ENCODE results near the gene FAM216B. TPM values are rescaled to one million over a fixed set of nuclear protein-coding genes. Genes with fewer than 3 reads are reported as not detected.

Gene FAM216B
- polyA plus RNA-seq, 1 donor (not counting 4 experiments of a cell fraction or from before 2014, with no cell fraction given) = not detected

DNA sequence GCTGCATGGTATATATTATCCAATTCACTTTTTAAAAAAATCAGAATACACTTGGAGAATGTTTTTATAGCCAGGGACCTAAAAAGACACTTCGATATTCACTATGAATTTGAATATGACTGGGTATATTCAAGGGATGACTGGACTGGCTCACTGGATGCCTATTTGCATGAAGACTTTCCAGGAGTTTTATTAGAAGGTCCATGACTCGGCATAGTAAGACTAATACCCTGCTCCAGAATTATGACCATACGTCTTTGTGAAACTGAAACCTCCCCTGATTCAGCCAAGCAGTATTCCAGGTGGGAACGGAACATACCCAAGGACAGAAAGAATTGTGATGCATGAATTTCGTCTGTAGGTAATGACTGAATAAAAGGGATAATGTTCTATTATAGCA is 3.9 kb upstream of the FAM216B start:
- dilution Hi-C loops (cut with MboI; ENCODE audit: extremely low pct_ligation_motif_present, low sequenced_read_pairs) = no loop called here
- no peaks in the 10 kb centered on the region for H3K9me1 ChIP-seq (ENCODE audit: control insufficient read depth, extremely low read depth, insufficient read depth, low read length)
- no peak overlapping the region for H2AFZ ChIP-seq (ENCODE audit: control insufficient read depth, low read length)
- FAIRE-seq (no peak), DNase-seq (ENCODE audit: low read depth, low spot score) (no peak)
- H3K27me3 ChIP-seq (ENCODE audit: control insufficient read depth, extremely low read depth, insufficient read depth, low read length) = peaks cover 5% of the 10 kb centered on the region
- no peak overlapping the region for H3K27ac ChIP-seq (ENCODE audit: control insufficient read depth, insufficient read depth, low read length)
- H4K20me1 ChIP-seq (ENCODE audit: control insufficient read depth, extremely low read depth, insufficient read depth, low read length) = no peaks in the 10 kb centered on the region
- TF ChIP-seq EZH2 (IDR thresholded peaks at IDR 0.05; ENCODE audit: low read length) (no peak), CTCF (optimal IDR thresholded peaks at IDR 0.05 in 1 of 3, IDR thresholded peaks at IDR 0.05 in 1 of 3, conservative IDR thresholded peaks at IDR 0.05 in 1 of 3; ENCODE audit: extremely low read depth in 1 of 3, insufficient read depth in 2 of 3, low read length in 3 of 3) (no peak)
- no peak overlapping the region for H3K4me3 ChIP-seq (ENCODE audit: control insufficient read depth in 2 of 3, extremely low read depth in 1 of 3, insufficient read depth in 2 of 3, low read depth in 1 of 3, low read length in 3 of 3)
- H3K79me2 ChIP-seq (ENCODE audit: control insufficient read depth, insufficient read depth, low read length) = no peaks in the 10 kb centered on the region
- H3K4me1 ChIP-seq (ENCODE audit: control insufficient read depth, extremely low read depth, insufficient read depth, low read length) = no peaks in the 10 kb centered on the region
- no peaks in the 10 kb centered on the region for H3K9me3 ChIP-seq (ENCODE audit: control insufficient read depth, low read depth, low read length)
- H3K4me2 ChIP-seq (ENCODE audit: control insufficient read depth, extremely low read depth, insufficient read depth, low read depth, low read length) = no peak overlapping the region
- H3K9ac ChIP-seq (ENCODE audit: control insufficient read depth, extremely low read depth, insufficient read depth, low read length) = no peak overlapping the region
- H3K36me3 ChIP-seq (ENCODE audit: control insufficient read depth in 2 of 2, extremely low read depth in 1 of 2, insufficient read depth in 2 of 2, low read length in 2 of 2) = no peaks in the 10 kb centered on the region

GRCh38 chr13:42780044-42780443 is 1.3 kb upstream of the FAM216B start:
- TF ChIP-seq EZH2 (IDR thresholded peaks at IDR 0.05; ENCODE audit: low read length) (no peak), CTCF (optimal IDR thresholded peaks at IDR 0.05 in 1 of 3, IDR thresholded peaks at IDR 0.05 in 1 of 3, conservative IDR thresholded peaks at IDR 0.05 in 1 of 3; ENCODE audit: extremely low read depth in 1 of 3, insufficient read depth in 2 of 3, low read length in 3 of 3) (no peak)
- no peak for FAIRE-seq
- peaks cover 5% of the 10 kb centered on the region for H3K27me3 ChIP-seq (ENCODE audit: control insufficient read depth, extremely low read depth, insufficient read depth, low read length)
- H4K20me1 ChIP-seq (ENCODE audit: control insufficient read depth, extremely low read depth, insufficient read depth, low read length) = no peaks in the 10 kb centered on the region
- no peaks in the 10 kb centered on the region for H3K4me1 ChIP-seq (ENCODE audit: control insufficient read depth, extremely low read depth, insufficient read depth, low read length)
- H3K27ac ChIP-seq (ENCODE audit: control insufficient read depth, insufficient read depth, low read length) = no peak overlapping the region
- no peaks in the 10 kb centered on the region for H3K9me1 ChIP-seq (ENCODE audit: control insufficient read depth, extremely low read depth, insufficient read depth, low read length)
- dilution Hi-C loops (cut with MboI; ENCODE audit: extremely low pct_ligation_motif_present, low sequenced_read_pairs) = no loop called here
- DNase-seq (ENCODE audit: low read depth, low spot score) = no peak
- no peaks in the 10 kb centered on the region for H3K36me3 ChIP-seq (ENCODE audit: control insufficient read depth in 2 of 2, extremely low read depth in 1 of 2, insufficient read depth in 2 of 2, low read length in 2 of 2)
- H3K9ac ChIP-seq (ENCODE audit: control insufficient read depth, extremely low read depth, insufficient read depth, low read length) = no peak overlapping the region
- no peaks in the 10 kb centered on the region for H3K9me3 ChIP-seq (ENCODE audit: control insufficient read depth, low read depth, low read length)
- H3K4me2 ChIP-seq (ENCODE audit: control insufficient read depth, extremely low read depth, insufficient read depth, low read depth, low read length) = no peak overlapping the region
- no peak overlapping the region for H2AFZ ChIP-seq (ENCODE audit: control insufficient read depth, low read length)
- H3K79me2 ChIP-seq (ENCODE audit: control insufficient read depth, insufficient read depth, low read length) = no peaks in the 10 kb centered on the region
- H3K4me3 ChIP-seq (ENCODE audit: control insufficient read depth in 2 of 3, extremely low read depth in 1 of 3, insufficient read depth in 2 of 3, low read depth in 1 of 3, low read length in 3 of 3) = no peak overlapping the region

Measured in keratinocyte (primary cell).